HG02840 (cell line): ENCODE measurements around the gene HSPH1.
"Not testable (repeated sequence)": the region's sequence is repeated elsewhere in the genome, so short reads cannot be mapped to it uniquely, and the experiment has no call there.

ENCODE experiments used
- ATAC-seq: cut with Tn5 transposase; IDR thresholded peaks from one replicate; pipeline ENCODE4 v1.9.1; 2021; ENCODE audit warnings: mild to moderate bottlenecking, moderate library complexity, moderate number of reproducible peaks; ENCODE audit not compliant: unreplicated experiment, low FRiP score

The HSPH1 gene

GRCh38 chr13:31177813-31178495 lies 16.2 kb upstream of the HSPH1 start:
- ATAC-seq = not testable (repeated sequence)

- no peak for ATAC-seq
Measured at GRCh38 chr13:31175847-31176532, 14.3 kb upstream of the HSPH1 start.

- no peak for ATAC-seq
Measured at GRCh38 chr13:31174018-31174417, 12.3 kb upstream of the HSPH1 start.

GRCh38 chr13:31172535-31172934 lies 10.8 kb upstream of the HSPH1 start:
- ATAC-seq = no peak

- ATAC-seq = no peak
Measured at GRCh38 chr13:31172001-31172400, 10.3 kb upstream of the HSPH1 start.

- ATAC-seq = no peak
Measured at GRCh38 chr13:31168736-31169135, 7.0 kb upstream of the HSPH1 start.

- peak; percentile 61 for ATAC-seq
Measured at GRCh38 chr13:31168166-31168565, 6.5 kb upstream of the HSPH1 start.

- no peak for ATAC-seq
Measured at GRCh38 chr13:31167490-31167889, 5.8 kb upstream of the HSPH1 start.

- ATAC-seq = no peak
Measured at GRCh38 chr13:31166591-31166990, 4.9 kb upstream of the HSPH1 start.

- peak; percentile 86 for ATAC-seq
Measured at GRCh38 chr13:31162151-31163008, 676 bp upstream of the HSPH1 start.

GRCh38 chr13:31160857-31161556 lies 697 bp downstream of the HSPH1 start:
- peak; percentile 5 for ATAC-seq

- ATAC-seq = no peak
Measured at GRCh38 chr13:31159306-31159705, 2.4 kb downstream of the HSPH1 start.

GRCh38 chr13:31154939-31155338 lies 6.8 kb downstream of the HSPH1 start:
- ATAC-seq = no peak

- ATAC-seq = no peak
Measured at GRCh38 chr13:31151837-31152236, 9.9 kb downstream of the HSPH1 start.

GRCh38 chr13:31150315-31150985 lies 11.3 kb downstream of the HSPH1 start:
- ATAC-seq = no peak

- no peak for ATAC-seq
Measured at GRCh38 chr13:31149604-31150003, 12.1 kb downstream of the HSPH1 start.

GRCh38 chr13:31145417-31145816 lies 16.3 kb downstream of the HSPH1 start:
- no peak for ATAC-seq

GRCh38 chr13:31138515-31138914 lies 23.2 kb downstream of the HSPH1 start:
- no peak for ATAC-seq

GRCh38 chr13:31136724-31137123 lies 25.0 kb downstream of the HSPH1 start:
- no peak for ATAC-seq

- no peak for ATAC-seq
Measured at GRCh38 chr13:31134039-31134711, 27.5 kb downstream of the HSPH1 start.
